ENCODE data around the gene LRP1B.

The LRP1B gene

DNA sequence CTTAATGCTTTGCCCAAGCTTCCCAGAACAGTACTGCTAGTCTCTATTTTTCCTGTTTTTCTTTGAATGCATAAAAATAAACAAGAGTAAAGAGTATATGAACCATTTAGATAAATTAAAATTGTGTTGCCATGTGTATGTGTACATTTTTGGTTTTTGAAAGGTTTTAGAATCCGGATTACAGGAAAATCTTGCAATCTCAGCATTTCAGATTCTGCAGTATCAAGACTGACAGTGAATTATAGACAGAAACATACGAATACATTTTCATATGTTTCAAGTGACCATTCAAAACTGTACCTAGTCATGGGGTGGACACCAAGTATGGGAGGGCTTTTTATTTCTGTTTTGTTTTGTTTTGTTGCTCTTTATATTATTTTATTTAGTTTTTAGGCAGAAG lies 604.1 kb downstream of the LRP1B start (continued):
- TF ChIP-seq, protein P1, sequence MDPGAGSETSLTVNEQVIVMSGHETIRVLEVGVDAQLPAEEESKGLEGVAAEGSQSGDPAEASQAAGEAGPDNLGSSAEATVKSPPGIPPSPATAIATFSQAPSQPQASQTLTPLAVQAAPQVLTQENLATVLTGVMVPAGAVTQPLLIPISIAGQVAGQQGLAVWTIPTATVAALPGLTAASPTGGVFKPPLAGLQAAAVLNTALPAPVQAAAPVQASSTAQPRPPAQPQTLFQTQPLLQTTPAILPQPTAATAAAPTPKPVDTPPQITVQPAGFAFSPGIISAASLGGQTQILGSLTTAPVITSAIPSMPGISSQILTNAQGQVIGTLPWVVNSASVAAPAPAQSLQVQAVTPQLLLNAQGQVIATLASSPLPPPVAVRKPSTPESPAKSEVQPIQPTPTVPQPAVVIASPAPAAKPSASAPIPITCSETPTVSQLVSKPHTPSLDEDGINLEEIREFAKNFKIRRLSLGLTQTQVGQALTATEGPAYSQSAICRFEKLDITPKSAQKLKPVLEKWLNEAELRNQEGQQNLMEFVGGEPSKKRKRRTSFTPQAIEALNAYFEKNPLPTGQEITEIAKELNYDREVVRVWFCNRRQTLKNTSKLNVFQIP (CRISPR knock-in tag; IDR thresholded peaks at IDR 0.05; ENCODE audit: borderline replicate concordance, low read depth): no peak
- no peak for TF ChIP-seq ARNTL (CRISPR knock-in tag; IDR thresholded peaks at IDR 0.05; ENCODE audit: borderline replicate concordance, low read depth)
- no peak for TF ChIP-seq PPARA (CRISPR knock-in tag; IDR thresholded peaks at IDR 0.05; ENCODE audit: borderline replicate concordance)
- TF ChIP-seq, protein P2, sequence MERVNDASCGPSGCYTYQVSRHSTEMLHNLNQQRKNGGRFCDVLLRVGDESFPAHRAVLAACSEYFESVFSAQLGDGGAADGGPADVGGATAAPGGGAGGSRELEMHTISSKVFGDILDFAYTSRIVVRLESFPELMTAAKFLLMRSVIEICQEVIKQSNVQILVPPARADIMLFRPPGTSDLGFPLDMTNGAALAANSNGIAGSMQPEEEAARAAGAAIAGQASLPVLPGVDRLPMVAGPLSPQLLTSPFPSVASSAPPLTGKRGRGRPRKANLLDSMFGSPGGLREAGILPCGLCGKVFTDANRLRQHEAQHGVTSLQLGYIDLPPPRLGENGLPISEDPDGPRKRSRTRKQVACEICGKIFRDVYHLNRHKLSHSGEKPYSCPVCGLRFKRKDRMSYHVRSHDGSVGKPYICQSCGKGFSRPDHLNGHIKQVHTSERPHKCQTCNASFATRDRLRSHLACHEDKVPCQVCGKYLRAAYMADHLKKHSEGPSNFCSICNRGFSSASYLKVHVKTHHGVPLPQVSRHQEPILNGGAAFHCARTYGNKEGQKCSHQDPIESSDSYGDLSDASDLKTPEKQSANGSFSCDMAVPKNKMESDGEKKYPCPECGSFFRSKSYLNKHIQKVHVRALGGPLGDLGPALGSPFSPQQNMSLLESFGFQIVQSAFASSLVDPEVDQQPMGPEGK (CRISPR knock-in tag; IDR thresholded peaks at IDR 0.05; ENCODE audit: borderline replicate concordance): no peak
- no peak for TF ChIP-seq ESRRG (CRISPR knock-in tag; IDR thresholded peaks at IDR 0.05)
- no peak for TF ChIP-seq ZNF565 (CRISPR knock-in tag; conservative IDR thresholded peaks at IDR 0.05; ENCODE audit: low read depth)

DNA sequence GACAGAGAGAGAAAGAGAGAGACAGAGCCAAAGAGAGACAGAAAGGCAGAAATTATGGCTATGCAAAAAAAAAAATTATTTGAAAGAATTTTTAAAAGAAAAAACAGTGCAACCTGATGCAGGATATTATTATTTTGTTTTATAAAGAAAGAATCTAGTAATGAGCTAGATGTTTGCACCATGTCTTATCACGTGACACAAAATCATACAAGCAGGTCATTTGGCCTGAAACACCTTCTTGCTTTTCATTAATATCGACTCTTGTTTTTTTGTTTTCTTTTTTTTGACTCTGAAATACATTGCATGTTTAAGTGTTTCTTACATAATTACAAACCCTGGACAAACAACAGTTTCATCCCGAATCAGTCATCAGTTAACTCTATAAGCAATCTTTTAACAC lies 606.0 kb downstream of the LRP1B start:
- ATAC-seq: no peak
- TF ChIP-seq GLIS3 (CRISPR knock-in tag; IDR thresholded peaks at IDR 0.05): no peak
- TF ChIP-seq BACH2 (CRISPR knock-in tag; IDR thresholded peaks at IDR 0.05; ENCODE audit: borderline replicate concordance): no peak
- TF ChIP-seq ZFP30 (CRISPR knock-in tag; IDR thresholded peaks at IDR 0.05): no peak
- no peak for TF ChIP-seq ARNTL (CRISPR knock-in tag; IDR thresholded peaks at IDR 0.05; ENCODE audit: borderline replicate concordance, low read depth)
- no peak for TF ChIP-seq ZNF70 (CRISPR knock-in tag; IDR thresholded peaks at IDR 0.05)
- TF ChIP-seq PPARA (CRISPR knock-in tag; IDR thresholded peaks at IDR 0.05; ENCODE audit: borderline replicate concordance): no peak
- TF ChIP-seq TOX (CRISPR knock-in tag; IDR thresholded peaks at IDR 0.05; ENCODE audit: borderline replicate concordance): no peak
- TF ChIP-seq, protein P3, sequence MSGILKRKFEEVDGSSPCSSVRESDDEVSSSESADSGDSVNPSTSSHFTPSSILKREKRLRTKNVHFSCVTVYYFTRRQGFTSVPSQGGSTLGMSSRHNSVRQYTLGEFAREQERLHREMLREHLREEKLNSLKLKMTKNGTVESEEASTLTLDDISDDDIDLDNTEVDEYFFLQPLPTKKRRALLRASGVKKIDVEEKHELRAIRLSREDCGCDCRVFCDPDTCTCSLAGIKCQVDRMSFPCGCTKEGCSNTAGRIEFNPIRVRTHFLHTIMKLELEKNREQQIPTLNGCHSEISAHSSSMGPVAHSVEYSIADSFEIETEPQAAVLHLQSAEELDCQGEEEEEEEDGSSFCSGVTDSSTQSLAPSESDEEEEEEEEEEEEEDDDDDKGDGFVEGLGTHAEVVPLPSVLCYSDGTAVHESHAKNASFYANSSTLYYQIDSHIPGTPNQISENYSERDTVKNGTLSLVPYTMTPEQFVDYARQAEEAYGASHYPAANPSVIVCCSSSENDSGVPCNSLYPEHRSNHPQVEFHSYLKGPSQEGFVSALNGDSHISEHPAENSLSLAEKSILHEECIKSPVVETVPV (CRISPR knock-in tag; IDR thresholded peaks at IDR 0.05): no peak
- TF ChIP-seq TCF4 (CRISPR knock-in tag; IDR thresholded peaks at IDR 0.05; ENCODE audit: borderline replicate concordance): no peak
- TF ChIP-seq, protein P2 (CRISPR knock-in tag; IDR thresholded peaks at IDR 0.05; ENCODE audit: borderline replicate concordance): no peak
- TF ChIP-seq ZNF8 (CRISPR knock-in tag; IDR thresholded peaks at IDR 0.05): no peak
- TF ChIP-seq ZC3H10 (CRISPR knock-in tag; IDR thresholded peaks at IDR 0.05): no peak
- TF ChIP-seq ZNF565 (CRISPR knock-in tag; conservative IDR thresholded peaks at IDR 0.05; ENCODE audit: low read depth): no peak
- no peak for TF ChIP-seq ZFP3 (CRISPR knock-in tag; IDR thresholded peaks at IDR 0.05)

- no peak for ATAC-seq
- TF ChIP-seq, protein P3 (CRISPR knock-in tag; IDR thresholded peaks at IDR 0.05): no peak
- no peak for TF ChIP-seq BACH2 (CRISPR knock-in tag; IDR thresholded peaks at IDR 0.05; ENCODE audit: borderline replicate concordance)
Measured at GRCh38 chr2:141523199-141523598, 607.6 kb downstream of the LRP1B start.

DNA sequence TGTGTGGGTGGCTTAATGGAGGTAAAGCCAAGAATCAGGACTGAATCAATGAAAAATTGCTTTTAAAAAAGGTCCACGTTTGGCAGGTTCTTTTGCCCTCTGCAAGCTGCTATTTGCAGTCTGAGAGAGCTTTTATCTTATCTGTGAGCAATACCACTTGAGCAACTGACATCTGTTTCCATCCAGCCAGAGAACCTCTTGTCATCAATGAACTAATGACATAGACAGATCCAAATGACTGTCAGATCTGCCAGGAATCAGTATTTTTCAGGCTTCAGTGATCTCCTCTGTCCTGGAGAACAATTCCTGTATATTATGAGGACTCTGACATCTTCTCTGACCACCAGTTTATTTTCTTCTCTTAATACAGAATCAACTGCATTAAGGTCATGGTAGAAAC lies 608.1 kb downstream of the LRP1B start:
- ATAC-seq: no peak
- TF ChIP-seq ZNF70 (CRISPR knock-in tag; IDR thresholded peaks at IDR 0.05) (no peak), RARB (CRISPR knock-in tag; IDR thresholded peaks at IDR 0.05) (no peak), ZFP30 (CRISPR knock-in tag; IDR thresholded peaks at IDR 0.05) (no peak), ZNF8 (CRISPR knock-in tag; IDR thresholded peaks at IDR 0.05) (no peak), TOX (CRISPR knock-in tag; IDR thresholded peaks at IDR 0.05; ENCODE audit: borderline replicate concordance) (no peak), GLIS3 (CRISPR knock-in tag; IDR thresholded peaks at IDR 0.05) (no peak), PPARA (CRISPR knock-in tag; IDR thresholded peaks at IDR 0.05; ENCODE audit: borderline replicate concordance) (no peak), BACH2 (CRISPR knock-in tag; IDR thresholded peaks at IDR 0.05; ENCODE audit: borderline replicate concordance) (no peak), OSR1 (CRISPR knock-in tag; IDR thresholded peaks at IDR 0.05) (no peak), CSDC2 (CRISPR knock-in tag; IDR thresholded peaks at IDR 0.05) (no peak), TCF4 (CRISPR knock-in tag; IDR thresholded peaks at IDR 0.05; ENCODE audit: borderline replicate concordance) (0 out of 2 replicates have a peak, but pooled peaks have one; percentile 13), ESRRG (CRISPR knock-in tag; IDR thresholded peaks at IDR 0.05) (no peak), ISL1 (CRISPR knock-in tag; IDR thresholded peaks at IDR 0.05) (no peak), ARNTL (CRISPR knock-in tag; IDR thresholded peaks at IDR 0.05; ENCODE audit: borderline replicate concordance, low read depth) (no peak)
- TF ChIP-seq, protein P4, sequence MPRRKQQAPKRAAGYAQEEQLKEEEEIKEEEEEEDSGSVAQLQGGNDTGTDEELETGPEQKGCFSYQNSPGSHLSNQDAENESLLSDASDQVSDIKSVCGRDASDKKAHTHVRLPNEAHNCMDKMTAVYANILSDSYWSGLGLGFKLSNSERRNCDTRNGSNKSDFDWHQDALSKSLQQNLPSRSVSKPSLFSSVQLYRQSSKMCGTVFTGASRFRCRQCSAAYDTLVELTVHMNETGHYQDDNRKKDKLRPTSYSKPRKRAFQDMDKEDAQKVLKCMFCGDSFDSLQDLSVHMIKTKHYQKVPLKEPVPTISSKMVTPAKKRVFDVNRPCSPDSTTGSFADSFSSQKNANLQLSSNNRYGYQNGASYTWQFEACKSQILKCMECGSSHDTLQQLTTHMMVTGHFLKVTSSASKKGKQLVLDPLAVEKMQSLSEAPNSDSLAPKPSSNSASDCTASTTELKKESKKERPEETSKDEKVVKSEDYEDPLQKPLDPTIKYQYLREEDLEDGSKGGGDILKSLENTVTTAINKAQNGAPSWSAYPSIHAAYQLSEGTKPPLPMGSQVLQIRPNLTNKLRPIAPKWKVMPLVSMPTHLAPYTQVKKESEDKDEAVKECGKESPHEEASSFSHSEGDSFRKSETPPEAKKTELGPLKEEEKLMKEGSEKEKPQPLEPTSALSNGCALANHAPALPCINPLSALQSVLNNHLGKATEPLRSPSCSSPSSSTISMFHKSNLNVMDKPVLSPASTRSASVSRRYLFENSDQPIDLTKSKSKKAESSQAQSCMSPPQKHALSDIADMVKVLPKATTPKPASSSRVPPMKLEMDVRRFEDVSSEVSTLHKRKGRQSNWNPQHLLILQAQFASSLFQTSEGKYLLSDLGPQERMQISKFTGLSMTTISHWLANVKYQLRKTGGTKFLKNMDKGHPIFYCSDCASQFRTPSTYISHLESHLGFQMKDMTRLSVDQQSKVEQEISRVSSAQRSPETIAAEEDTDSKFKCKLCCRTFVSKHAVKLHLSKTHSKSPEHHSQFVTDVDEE (CRISPR knock-in tag; IDR thresholded peaks at IDR 0.05): peak; percentile 69; the same call in 1 of the 2 replicates
- TF ChIP-seq, protein P2 (CRISPR knock-in tag; IDR thresholded peaks at IDR 0.05; ENCODE audit: borderline replicate concordance): no peak

Data from SK-N-SH treated with all-trans-retinoic acid at 6 μM for 48 hours (cell line).